GM12892 (cell line): ENCODE results near the gene NUDT1.
A peak's percentile ranks its signal among the peaks of the same experiment; 100 is the strongest.

ENCODE experiments used
- DNase-seq: peaks from one replicate; pipeline ENCODE4 v3.0.0; 2011; ENCODE audit not compliant: insufficient read length
- FAIRE-seq: peaks from 2 replicates; lab custom pipeline; 2011; peaks lifted over from hg19 to GRCh38; lab: Jason Lieb, UNC
- POLR2A ChIP-seq: IDR thresholded peaks from 2 replicates; pipeline ENCODE4 v1.6.1; 2011; ENCODE audit warnings: low read depth, low read length, control low read depth
- POLR2AphosphoS5 ChIP-seq: IDR thresholded peaks from 2 replicates; pipeline ENCODE4 v1.6.1; 2011; ENCODE audit warnings: low read depth, low read length, control low read depth
- TAF1 ChIP-seq: IDR thresholded peaks from 2 replicates; pipeline ENCODE4 v1.6.1; 2011; ENCODE audit warnings: low read depth, mild to moderate bottlenecking, control low read depth, low read length, borderline replicate concordance

NUDT1 gene

GRCh38 chr7:2199528-2199927 is 42.5 kb upstream of the NUDT1 start:
- DNase-seq (no peak), FAIRE-seq (no peak)
- TF ChIP-seq POLR2A (no peak), TAF1 (no peak), POLR2AphosphoS5 (no peak)

- no peak for TF ChIP-seq TAF1
- TF ChIP-seq POLR2A = no peak
- TF ChIP-seq POLR2AphosphoS5 = no peak
- DNase-seq (no peak), FAIRE-seq (no peak)
Observed at GRCh38 chr7:2199956-2200583, 42.0 kb upstream of the NUDT1 start.

DNA sequence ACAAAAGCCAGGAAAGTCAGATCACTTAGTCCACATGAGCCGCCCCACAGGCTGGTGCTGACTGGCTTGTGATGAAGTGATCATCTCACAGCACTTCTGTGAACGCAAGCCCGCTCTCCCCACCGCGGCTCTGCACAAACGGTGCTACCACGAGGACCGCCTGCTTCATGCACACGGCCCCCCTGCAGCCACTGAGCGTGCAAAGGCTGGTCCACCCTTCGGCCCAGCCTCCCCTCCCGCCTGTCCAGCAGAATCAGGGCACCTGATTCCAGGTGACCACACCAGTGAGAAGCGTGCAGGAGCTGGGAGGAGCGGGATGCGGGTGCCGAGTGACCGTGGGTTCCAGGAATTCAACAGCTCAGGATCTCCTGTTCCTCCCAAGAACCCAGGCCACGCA is 41.4 kb upstream of the NUDT1 start:
- FAIRE-seq (no peak), DNase-seq (no peak)
- TF ChIP-seq TAF1 (no peak), POLR2AphosphoS5 (no peak), POLR2A (no peak)

- no peak for DNase-seq
- TF ChIP-seq POLR2A (no peak), TAF1 (no peak), POLR2AphosphoS5 (no peak)
- no peak for FAIRE-seq
Observed at GRCh38 chr7:2201128-2201527, 40.9 kb upstream of the NUDT1 start.

GRCh38 chr7:2201686-2202360 is 40.2 kb upstream of the NUDT1 start:
- TF ChIP-seq TAF1 (no peak), POLR2AphosphoS5 (no peak), POLR2A (no peak)
- no peak for FAIRE-seq
- DNase-seq = no peak

DNA sequence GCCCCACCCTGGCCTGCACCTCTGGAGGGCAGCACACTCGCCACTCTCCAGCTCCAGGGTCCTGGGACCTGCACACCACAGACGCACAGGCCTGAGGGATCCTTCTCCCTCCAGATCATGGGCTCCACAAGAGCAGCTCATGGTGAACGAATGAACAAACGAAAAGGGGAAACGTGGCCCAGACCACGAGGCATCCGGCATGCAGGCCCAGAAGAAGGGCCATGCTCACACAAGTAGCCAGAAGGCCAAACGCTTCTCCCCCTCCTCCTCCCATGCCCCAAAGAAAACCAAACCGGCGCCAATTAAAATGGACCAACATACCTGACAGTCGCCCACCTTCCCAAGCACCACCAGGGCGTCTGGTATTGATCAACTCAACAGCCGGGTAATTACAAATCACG is 39.7 kb upstream of the NUDT1 start:
- no peak for DNase-seq
- TF ChIP-seq POLR2A (no peak), POLR2AphosphoS5 (no peak), TAF1 (no peak)
- FAIRE-seq = no peak

DNA sequence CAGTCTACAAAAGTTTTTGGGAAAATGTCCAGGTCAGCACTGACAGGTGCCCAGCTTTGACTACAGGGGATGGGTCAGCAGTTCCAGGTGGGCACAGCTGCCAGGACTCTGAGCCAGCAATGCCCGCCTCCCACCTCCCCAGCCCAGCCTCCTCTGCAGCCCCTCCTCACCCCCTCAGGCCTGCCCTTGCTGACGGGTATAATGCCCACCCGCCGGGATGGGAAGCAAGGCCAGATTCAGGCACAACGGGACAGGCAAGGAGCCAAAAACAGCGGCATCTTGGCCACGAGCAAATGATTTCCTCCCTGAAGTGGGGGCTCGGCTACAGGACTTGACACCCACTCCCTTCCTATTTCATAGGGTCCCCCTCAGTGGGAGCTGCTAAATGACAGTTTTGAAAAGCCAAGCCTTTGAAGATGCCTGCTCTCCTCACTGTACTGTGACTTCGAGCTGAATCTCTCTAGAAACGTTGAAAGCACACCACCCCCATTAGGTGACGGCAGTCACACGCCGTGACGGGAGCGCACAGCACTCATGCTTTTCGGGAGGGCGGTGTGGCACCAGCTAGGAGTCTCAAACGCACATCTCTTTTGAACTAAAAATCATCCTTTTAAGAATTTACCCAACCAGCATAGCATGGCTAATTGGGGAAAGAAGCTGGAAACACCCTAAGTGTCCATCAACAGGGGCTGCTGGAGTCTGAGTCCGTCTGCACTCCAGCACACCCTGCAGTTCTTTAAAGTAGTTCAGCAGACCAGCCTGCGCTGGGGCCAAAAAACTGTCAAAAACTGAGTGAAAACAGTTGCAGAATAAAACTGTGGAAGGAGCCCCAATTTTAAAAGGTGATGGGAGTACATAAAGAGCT is 38.9 kb upstream of the NUDT1 start:
- TF ChIP-seq POLR2A (no peak), TAF1 (no peak), POLR2AphosphoS5 (no peak)
- DNase-seq (no peak), FAIRE-seq (no peak)

- peak; percentile 46 for FAIRE-seq
- DNase-seq = no peak
- TF ChIP-seq POLR2A (0 out of 2 replicates have a peak, but pooled peaks have one; percentile 22), POLR2AphosphoS5 (no peak)
Observed at GRCh38 chr7:2203766-2204300, 38.2 kb upstream of the NUDT1 start.

DNA sequence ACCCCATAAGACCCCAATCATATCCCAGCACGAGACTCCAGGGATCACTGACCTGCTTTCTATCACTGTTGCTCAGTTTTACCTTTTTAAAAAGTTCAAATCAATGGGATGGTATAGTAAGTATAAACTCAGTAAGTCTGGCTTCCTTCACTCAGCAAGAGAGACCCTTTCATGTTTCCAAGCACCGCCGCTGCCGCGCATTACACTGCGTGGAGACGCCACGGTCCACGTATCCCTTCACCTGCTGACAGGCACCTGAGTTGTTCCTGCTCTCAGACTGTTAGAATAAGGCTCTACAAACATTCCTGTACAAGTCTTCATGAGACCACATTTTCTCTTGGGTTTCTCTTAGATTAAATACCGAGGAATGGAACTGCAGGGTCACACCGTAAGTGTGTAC is 37.6 kb upstream of the NUDT1 start:
- no peak for DNase-seq
- no peak for TF ChIP-seq TAF1
- peak; percentile 76 for FAIRE-seq

GRCh38 chr7:2205036-2205780 is 36.8 kb upstream of the NUDT1 start:
- FAIRE-seq (no peak), DNase-seq (no peak)
- TF ChIP-seq POLR2AphosphoS5 (no peak), TAF1 (no peak), POLR2A (no peak)

GRCh38 chr7:2208712-2209111 is 33.3 kb upstream of the NUDT1 start:
- DNase-seq (no peak), FAIRE-seq (no peak)

More at GRCh38 chr7:2208712-2209111, 33.3 kb upstream of the NUDT1 start:
- TF ChIP-seq POLR2AphosphoS5 = no peak
- TF ChIP-seq TAF1 = no peak
- TF ChIP-seq POLR2A = no peak
